ENCODE results near the gene RAB3D. TPM values are rescaled to one million over a fixed set of nuclear protein-coding genes. Genes with fewer than 3 reads are reported as not detected.

RAB3D gene
- total and polyA plus RNA-seq, 2 experiments from 2014 or later, result 3.8 to 21.2 TPM

- TF ChIP-seq, protein P1, sequence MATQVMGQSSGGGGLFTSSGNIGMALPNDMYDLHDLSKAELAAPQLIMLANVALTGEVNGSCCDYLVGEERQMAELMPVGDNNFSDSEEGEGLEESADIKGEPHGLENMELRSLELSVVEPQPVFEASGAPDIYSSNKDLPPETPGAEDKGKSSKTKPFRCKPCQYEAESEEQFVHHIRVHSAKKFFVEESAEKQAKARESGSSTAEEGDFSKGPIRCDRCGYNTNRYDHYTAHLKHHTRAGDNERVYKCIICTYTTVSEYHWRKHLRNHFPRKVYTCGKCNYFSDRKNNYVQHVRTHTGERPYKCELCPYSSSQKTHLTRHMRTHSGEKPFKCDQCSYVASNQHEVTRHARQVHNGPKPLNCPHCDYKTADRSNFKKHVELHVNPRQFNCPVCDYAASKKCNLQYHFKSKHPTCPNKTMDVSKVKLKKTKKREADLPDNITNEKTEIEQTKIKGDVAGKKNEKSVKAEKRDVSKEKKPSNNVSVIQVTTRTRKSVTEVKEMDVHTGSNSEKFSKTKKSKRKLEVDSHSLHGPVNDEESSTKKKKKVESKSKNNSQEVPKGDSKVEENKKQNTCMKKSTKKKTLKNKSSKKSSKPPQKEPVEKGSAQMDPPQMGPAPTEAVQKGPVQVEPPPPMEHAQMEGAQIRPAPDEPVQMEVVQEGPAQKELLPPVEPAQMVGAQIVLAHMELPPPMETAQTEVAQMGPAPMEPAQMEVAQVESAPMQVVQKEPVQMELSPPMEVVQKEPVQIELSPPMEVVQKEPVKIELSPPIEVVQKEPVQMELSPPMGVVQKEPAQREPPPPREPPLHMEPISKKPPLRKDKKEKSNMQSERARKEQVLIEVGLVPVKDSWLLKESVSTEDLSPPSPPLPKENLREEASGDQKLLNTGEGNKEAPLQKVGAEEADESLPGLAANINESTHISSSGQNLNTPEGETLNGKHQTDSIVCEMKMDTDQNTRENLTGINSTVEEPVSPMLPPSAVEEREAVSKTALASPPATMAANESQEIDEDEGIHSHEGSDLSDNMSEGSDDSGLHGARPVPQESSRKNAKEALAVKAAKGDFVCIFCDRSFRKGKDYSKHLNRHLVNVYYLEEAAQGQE (IDR thresholded peaks at IDR 0.05; ENCODE audit: unreplicated experiment), result no peak
- TF ChIP-seq STAT1 (IDR thresholded peaks at IDR 0.05; ENCODE audit: unreplicated experiment) (no peak), CREB1 (CRISPR knock-in tag; IDR thresholded peaks at IDR 0.05; ENCODE audit: low read depth) (no peak), JUNB (IDR thresholded peaks at IDR 0.05; ENCODE audit: unreplicated experiment) (no peak), EZH2 (IDR thresholded peaks at IDR 0.05; ENCODE audit: low read depth, unreplicated experiment) (no peak), ZNF462 (CRISPR knock-in tag; IDR thresholded peaks at IDR 0.05) (no peak), EZH2phosphoT487 (IDR thresholded peaks at IDR 0.05; ENCODE audit: unreplicated experiment) (no peak), NANOG (IDR thresholded peaks at IDR 0.05; ENCODE audit: borderline replicate concordance) (no peak), ZNF114 (CRISPR knock-in tag; IDR thresholded peaks at IDR 0.05) (no peak), ZNF331 (CRISPR knock-in tag; IDR thresholded peaks at IDR 0.05; ENCODE audit: low read depth) (no peak), POLR2AphosphoS5 (IDR thresholded peaks at IDR 0.05; ENCODE audit: low read depth) (no peak)
- TF ChIP-seq, protein P2, sequence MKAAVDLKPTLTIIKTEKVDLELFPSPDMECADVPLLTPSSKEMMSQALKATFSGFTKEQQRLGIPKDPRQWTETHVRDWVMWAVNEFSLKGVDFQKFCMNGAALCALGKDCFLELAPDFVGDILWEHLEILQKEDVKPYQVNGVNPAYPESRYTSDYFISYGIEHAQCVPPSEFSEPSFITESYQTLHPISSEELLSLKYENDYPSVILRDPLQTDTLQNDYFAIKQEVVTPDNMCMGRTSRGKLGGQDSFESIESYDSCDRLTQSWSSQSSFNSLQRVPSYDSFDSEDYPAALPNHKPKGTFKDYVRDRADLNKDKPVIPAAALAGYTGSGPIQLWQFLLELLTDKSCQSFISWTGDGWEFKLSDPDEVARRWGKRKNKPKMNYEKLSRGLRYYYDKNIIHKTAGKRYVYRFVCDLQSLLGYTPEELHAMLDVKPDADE (IDR thresholded peaks at IDR 0.05), result no peak
- TF ChIP-seq, protein P3, sequence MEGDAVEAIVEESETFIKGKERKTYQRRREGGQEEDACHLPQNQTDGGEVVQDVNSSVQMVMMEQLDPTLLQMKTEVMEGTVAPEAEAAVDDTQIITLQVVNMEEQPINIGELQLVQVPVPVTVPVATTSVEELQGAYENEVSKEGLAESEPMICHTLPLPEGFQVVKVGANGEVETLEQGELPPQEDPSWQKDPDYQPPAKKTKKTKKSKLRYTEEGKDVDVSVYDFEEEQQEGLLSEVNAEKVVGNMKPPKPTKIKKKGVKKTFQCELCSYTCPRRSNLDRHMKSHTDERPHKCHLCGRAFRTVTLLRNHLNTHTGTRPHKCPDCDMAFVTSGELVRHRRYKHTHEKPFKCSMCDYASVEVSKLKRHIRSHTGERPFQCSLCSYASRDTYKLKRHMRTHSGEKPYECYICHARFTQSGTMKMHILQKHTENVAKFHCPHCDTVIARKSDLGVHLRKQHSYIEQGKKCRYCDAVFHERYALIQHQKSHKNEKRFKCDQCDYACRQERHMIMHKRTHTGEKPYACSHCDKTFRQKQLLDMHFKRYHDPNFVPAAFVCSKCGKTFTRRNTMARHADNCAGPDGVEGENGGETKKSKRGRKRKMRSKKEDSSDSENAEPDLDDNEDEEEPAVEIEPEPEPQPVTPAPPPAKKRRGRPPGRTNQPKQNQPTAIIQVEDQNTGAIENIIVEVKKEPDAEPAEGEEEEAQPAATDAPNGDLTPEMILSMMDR (conservative IDR thresholded peaks at IDR 0.05; ENCODE audit: low read depth in 2 of 2), result no peak
- Histone ChIP-seq H3K4me1 (ENCODE audit: insufficient read depth) (no peaks in the 10 kb centered on the region; the same call in 1 of the 2 replicates), H3K36me3 (ENCODE audit: insufficient read depth) (no peaks in the 10 kb centered on the region), H3K4me2 (no peak overlapping the region), H3K4me3 (no peak overlapping the region), H4K20me1 (replicated peaks; ENCODE audit: insufficient read depth) (peaks cover 5% of the 10 kb centered on the region; the same call in 1 of the 2 replicates), H3K79me2 (replicated peaks; ENCODE audit: insufficient read depth) (no peaks in the 10 kb centered on the region), H3K9me2 (ENCODE audit: insufficient read depth) (no peaks in the 10 kb centered on the region), H3K27ac (ENCODE audit: low read depth) (no peak overlapping the region), H2AFZ (no peak overlapping the region), H3F3A (replicated peaks; ENCODE audit: low read depth) (no peaks in the 10 kb centered on the region), H3K27me3 (ENCODE audit: insufficient read depth) (no peaks in the 10 kb centered on the region)
- H3K27me3 Mint-ChIP-seq (ENCODE audit: insufficient read depth, low read depth, poor library complexity), result peaks cover 5% of the 10 kb centered on the region
- no peaks in the 10 kb centered on the region for H3K9me3 Mint-ChIP-seq
- ATAC-seq, result no peak
- peaks cover 7% of the 10 kb centered on the region; the same call in 1 of the 3 replicates for H3K36me3 Mint-ChIP-seq (ENCODE audit: low read depth)
- no peak overlapping the region for H3K27ac Mint-ChIP-seq
- DNase-seq (ENCODE audit: low spot score), result no peak
- H3K4me3 Mint-ChIP-seq, result no peak overlapping the region
- H3K4me1 Mint-ChIP-seq, result no peaks in the 10 kb centered on the region; the same call in 2 of the 3 replicates
Measured at GRCh38 chr19:11367528-11367927, 28.1 kb upstream of the RAB3D start.
